Measurements from ENCODE around the gene ZNF629.

ZNF629 gene

DNA sequence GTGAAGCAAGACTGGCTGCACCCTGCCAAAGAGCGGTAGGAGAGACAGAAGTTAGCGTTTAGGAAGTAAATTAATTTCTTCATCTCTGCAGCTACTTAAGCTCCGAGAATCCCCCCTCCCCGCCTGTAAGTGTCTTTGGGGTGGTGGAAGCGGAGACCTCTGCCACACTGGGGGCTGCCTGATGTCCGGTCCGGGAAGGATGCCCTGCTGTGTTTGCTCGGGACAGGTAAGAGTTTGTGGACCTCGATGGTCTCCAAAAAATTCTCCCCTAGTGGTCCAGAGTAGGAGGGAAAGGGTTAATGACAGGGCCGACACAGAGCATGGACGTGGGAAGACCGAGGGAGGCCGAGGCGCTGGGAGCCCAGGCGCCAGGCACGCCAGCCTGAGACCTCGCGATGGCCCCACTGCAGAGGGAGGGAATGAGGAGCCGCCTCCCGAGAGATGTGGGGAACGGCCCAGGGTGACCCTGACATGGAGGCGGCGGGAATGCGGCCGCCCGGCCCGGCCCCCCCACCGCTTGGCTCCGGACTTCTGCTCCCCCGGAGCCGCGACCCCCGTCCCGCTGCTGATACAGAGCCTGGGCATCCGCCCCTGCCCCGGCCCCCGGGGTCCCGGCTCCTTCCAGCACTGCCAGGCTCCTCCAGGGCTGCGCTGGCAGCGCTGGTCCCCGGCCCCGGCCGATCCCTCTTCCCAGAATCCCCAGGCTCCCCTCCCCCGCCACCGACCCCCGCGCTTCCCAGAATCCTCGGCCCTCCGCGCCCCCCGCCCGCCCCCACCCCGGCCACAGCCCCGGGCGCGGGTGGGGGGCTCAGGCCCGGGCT, 680 bp downstream of the ZNF629 start:
- DNase-seq (ENCODE audit: low spot score): no peak

DNA sequence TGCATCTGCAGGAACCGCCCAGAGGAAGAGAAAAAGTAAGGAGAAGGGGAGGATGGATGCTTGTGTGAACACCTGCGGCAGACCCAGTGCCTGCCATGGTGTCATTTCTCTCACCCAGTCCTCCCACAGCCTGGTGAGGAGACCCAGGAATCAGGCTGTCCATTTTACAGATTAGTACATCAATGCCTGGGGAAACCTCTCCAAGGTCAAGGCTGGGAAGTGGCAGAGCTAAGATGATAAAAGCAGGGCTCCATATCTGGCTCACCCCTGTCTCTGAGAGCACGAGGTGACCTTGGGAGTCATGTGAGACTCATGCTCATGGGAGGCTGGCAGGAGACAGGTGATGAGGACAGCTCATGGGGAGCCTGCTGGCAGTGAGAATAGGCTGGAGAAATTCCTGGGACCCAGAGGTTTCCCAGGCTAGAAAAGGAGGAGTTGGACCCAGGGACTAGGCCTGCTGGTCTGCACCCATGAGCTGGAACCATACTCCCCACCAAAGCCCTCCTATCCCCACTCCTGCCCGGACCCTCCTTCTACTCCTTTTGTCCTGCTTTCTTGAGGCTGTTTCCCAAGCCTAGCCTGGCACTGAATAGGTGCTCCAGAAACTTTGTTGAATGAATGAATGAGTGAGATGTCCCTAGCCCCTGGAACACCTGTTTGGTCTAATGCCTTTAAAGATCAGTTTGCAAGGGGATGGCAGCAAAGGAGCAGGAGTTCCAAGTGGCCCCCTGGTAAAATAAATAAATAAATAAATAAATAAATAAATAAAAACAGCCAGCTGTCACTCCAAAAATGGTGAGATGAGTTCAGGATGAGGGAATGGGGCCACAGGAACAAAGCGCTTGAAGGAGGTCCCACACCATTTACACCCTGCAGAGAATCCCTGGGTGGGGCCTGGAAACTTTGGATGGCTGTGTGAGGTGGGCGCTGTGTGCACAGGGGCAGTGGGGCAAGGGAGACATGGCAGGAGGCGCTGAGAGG, 1.6 kb downstream of the ZNF629 start:
- DNase-seq (ENCODE audit: low spot score): no peak

DNA sequence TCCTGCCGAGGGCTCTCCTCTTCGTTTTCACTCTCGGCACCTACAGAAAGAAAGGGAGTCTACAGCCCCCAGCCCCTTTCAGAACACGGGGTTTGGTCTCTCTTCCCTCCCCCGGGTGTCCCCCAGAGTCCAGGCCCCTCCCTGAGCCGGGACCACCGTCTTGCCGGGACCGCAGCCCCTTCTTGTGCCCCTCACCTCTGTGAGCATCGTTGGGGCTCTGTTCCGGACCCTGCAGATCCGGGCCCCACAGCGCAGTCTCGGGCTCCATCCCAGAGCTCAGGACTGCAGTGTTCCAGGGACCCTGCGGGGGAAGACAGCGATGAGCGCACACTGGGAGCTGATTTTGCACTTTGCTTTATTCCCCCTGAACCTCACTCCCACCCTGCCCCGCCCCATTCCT, 2.8 kb downstream of the ZNF629 start:
- no peak for DNase-seq (ENCODE audit: low spot score)

- DNase-seq (ENCODE audit: low spot score): no peak
Measured at GRCh38 chr16:30783280-30784109, 3.5 kb downstream of the ZNF629 start.

DNA sequence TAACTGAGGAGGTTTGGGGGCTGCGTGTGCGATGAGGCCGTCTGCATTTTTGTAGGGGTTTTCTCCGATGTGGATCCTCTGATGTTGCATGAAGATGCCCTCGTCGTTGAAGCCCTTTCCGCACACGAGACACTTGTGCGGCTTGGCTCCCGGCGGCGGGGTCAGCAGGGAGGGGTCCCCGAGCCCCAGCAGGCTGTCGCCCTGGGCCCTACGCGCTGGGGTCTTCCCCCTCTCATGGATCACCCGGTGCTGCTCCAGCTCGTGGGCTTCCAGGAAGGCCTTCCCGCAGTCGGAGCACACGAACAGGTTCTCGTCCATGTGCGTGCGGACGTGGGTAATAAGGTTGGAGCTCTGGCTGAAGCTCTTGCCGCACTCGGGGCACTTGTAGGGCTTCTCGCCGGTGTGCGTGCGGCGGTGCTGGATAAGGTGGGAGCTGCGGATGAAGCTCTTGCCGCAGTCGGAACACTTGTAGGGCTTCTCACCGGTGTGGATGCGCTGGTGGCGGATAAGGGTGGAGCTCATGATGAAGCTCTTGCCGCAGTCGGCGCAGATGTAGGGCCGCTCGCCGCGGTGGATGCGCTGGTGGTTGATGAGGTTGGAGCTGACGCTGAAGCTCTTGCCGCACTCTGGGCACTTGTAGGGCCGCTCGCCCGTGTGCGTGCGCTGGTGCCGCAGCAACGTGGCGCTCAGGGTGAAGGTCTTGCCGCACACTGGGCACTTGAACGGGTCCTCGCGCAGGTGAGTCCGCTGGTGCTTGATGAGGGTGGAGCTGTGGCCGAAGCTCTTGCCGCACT, 4.3 kb downstream of the ZNF629 start:
- no peak for DNase-seq (ENCODE audit: low spot score)

DNA sequence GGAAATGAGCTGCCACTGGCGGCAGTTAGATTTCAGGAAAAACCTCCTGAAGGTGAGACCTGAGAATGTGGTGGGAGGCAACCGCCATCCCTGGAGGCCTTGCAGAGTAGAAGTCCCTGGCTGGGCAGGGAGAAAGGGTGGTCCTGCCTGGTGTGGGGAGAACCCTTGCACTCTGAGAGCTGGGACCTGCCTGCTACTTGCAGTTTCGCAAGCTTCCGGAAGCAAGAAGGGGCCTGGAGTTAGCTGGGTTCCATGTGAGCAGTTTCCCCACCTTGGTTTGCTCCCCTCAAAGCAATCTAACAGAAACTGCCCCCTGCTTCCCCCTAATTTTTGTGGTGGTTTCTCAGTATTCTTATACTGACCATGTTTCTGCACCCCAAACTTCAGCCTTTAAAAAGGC, 6.5 kb downstream of the ZNF629 start:
- no peak for DNase-seq (ENCODE audit: low spot score)

DNA sequence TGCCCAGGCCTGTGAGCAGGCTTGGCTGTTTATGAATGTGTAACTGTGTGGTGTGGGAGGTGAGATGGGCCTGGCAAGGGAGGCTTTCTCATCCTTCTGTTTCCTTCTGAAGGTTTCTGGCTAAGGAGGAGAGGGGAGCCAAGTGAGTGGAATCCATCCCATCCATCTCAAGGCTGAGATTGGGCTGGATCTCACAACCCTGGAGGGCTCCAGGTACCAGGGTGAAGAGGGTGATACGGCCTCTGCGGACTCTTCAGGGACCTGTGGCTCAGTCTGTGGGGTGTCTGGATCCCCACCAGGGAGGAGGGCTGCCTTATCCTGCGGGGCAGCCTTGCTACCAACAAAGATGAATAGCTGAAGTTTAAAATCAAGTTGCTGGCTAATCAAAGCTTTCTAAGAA, 7.0 kb downstream of the ZNF629 start:
- DNase-seq (ENCODE audit: low spot score): no peak

DNA sequence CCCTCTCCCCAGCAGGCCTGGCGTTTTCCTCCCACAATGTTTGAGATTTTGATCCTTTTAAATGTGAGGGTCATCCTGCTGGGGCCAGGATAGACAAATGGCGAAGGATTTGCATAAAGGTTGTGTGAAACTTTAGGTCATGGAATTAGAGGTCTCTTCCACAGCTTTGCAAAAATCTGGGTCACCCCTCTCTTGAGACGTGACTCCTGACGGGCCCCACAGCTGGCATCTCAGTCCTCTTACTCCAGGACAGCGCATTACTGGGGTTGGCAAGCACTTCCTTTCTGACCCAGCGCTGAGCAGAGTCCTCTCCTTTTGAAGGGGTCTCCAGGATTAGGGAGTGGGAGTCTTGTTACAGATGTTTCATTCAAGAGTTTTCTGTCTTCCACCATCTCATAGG, 7.4 kb downstream of the ZNF629 start:
- no peak for DNase-seq (ENCODE audit: low spot score)

DNA sequence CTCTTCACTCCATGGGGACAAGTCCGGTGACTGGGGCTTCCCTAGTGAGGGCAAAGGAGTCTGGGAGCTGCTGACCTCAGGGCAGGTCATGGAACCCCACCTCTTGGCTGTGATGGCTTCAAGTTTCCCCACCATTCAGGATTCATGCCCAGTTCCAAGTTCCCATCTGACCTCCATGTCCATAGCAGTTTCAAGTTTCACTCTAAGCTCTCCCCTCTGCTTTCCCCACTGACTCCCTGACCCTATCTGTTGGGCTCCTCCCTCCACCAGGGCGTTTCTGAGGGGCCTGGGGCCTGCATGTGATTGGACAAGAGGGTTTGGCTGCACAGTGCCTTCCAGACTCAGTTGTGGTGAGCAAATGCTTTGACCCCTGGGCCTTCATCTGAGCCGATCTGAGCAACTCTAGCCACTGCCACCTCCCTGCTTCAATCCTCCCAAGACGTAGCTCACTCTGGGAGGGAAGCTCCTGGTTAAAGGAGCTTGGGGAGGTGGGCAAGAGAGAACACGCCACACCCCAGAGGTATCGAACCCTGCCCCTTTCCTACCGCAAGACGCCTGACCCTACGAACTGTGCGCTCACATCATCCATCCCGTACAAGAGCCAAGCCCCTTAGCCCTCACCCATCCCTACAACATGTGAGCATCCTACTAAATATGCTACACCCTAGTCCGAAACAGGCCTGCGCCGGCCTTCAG, 8.3 kb downstream of the ZNF629 start:
- DNase-seq (ENCODE audit: low spot score): no peak

- DNase-seq (ENCODE audit: low spot score): no peak
Measured at GRCh38 chr16:30777591-30778297, 9.3 kb downstream of the ZNF629 start.

DNA sequence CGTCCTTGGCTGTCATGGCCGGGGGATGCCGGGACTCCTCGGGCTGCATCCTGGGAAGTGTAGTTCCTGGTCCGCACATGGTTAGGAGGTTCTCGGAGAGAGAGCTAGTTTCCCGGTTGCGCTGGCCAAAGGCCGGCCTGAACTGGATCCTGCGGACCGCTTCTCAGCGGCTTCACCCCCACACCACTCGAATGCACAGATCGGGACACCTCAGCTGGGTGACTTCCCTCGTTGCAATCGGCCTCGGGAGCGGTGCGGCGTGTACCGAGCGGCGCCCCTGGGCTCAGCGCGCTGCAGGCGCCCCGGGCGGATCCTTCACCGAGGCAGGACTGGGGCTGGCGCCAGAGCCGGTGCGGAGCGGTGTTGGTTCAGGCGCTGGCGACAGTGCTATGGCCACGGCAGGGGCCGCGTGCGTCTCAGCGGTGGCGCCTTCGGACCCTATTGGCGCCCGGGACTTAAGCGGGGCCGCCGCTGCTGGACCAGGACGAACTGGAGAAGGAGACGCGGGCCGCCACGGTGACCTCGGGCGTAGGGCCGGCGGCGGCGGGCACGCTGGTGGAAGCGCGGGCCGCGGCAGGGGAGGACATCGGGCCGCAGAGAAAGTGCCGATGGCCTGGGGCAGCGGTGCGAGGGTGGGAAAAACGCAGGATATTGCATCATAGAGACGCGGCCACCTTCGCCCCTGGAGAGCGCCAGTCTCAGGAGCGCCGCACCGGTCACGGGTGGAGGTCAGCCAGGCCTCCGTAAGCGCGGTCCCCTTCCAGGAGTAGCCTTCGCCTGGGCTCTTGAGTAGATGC, 11.4 kb downstream of the ZNF629 start:
- DNase-seq (ENCODE audit: low spot score): no peak

DNA sequence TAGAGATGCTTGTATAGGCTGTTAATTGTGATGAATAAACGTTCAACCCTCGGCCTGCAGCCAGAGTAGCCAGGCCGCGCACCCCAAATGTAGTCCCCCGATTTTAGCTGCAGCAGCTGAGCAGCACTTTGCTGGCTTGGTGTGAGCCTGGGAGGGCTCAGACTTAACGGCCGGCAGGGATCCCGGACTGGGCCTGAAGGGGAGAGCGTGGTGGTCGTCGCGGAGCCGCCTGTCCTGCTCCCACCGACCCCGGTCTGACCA, 11.9 kb downstream of the ZNF629 start:
- no peak for DNase-seq (ENCODE audit: low spot score)

GRCh38 chr16:30774367-30775130, 12.5 kb downstream of the ZNF629 start:
- no peak for DNase-seq (ENCODE audit: low spot score)

DNA sequence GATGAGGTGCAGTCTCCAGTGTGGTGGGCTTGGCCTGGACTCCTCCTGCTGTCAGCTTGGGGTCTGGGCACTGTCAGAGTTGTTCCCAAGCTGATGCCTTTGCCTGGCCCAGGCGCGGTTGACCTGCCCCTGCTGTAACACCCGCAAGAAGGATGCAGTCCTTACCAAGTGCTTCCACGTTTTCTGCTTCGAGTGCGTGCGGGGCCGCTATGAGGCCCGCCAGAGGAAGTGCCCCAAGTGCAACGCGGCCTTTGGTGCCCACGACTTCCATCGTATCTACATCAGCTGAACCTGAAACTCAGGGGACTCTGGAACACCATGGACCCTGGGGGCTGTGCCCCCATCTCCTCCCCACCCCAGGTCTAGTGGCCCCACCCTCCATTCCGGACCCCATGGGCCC, 13.2 kb downstream of the ZNF629 start:
- DNase-seq (ENCODE audit: low spot score): no peak

GRCh38 chr16:30771726-30772125, 15.3 kb downstream of the ZNF629 start:
- DNase-seq (ENCODE audit: low spot score): no peak

DNA sequence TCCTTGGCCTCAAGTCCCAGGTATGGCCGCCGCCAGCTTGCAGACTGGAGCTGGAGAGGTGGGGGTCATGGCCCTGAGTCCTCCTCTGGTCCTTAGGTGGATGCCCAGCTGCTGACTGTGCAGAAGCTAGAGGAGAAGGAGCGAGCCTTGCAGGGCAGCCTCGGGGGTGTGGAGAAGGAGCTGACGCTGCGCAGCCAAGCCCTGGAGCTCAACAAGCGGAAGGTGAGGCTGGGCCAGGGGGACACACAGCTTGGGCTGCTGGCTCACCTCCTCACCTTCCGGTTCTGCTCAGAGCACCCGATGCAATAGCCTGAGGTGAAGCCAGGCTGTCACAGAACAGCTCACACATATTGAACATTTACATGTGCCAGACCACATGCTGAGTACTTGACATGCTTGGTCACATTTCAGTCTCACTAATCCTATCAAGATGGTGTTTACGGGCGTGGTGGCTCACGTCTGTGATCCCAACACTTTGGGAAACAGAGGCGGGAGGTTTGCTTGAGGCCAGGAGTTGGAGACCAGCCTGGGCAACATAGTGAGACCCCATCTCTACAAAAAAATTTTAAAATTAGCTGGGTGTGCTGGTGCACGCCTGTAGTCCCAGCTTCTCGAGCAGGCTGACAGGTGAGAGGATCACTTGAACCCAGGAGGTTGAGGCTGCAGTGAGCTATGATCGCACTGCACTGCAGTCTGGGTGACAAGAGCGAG, 17.5 kb downstream of the ZNF629 start:
- DNase-seq (ENCODE audit: low spot score): no peak

GRCh38 chr16:30768583-30769181, 18.3 kb downstream of the ZNF629 start:
- DNase-seq (ENCODE audit: low spot score): no peak
